NT2/D1 (cell line): ENCODE data around the gene RELL1.

Experiments used
- YY1 ChIP-seq: IDR thresholded peaks from 2 replicates; pipeline ENCODE4 v1.6.1; 2011; ENCODE audit not compliant: insufficient read length, insufficient read depth
- ZNF274 ChIP-seq: IDR thresholded peaks from 2 replicates; pipeline ENCODE4 v1.6.1; 2011; ENCODE audit warnings: mild to moderate bottlenecking, low read depth, low read length

DNA sequence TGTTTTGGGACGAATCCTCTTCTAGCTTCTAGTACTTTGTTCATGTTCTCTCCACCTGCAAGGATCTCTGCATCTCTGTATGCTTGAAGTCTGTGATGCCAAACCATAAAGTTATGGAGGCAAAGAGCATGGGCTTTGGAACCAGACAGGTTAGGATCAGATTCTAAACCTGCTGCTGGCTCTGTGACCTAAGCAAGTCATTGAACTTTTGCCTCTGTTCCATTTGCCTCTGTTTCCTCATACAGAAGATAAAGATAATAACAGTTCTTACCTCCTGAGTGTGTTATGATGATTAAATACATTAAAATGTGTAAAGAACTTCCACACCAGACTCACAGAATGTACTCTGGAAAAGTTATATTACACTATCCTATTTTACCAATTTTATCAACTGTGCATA is 41.5 kb upstream of the RELL1 start:
- TF ChIP-seq YY1 (no peak), ZNF274 (no peak)
